CD4-positive, alpha-beta T cell treated with Interferon alpha-2 for 1 hour (primary cell): ENCODE data around the gene SLC22A4.

Source experiments
- DNase-seq, 2 donors: peaks; one replicate each; pipeline ENCODE4 v3.0.0-alpha.2; 2020 to 2022

The SLC22A4 gene

GRCh38 chr5:132344775-132345514 is 50.8 kb downstream of the SLC22A4 start:
- DNase-seq, result no peak

GRCh38 chr5:132353486-132353995 is 59.3 kb downstream of the SLC22A4 start:
- DNase-seq, result no peak

DNA sequence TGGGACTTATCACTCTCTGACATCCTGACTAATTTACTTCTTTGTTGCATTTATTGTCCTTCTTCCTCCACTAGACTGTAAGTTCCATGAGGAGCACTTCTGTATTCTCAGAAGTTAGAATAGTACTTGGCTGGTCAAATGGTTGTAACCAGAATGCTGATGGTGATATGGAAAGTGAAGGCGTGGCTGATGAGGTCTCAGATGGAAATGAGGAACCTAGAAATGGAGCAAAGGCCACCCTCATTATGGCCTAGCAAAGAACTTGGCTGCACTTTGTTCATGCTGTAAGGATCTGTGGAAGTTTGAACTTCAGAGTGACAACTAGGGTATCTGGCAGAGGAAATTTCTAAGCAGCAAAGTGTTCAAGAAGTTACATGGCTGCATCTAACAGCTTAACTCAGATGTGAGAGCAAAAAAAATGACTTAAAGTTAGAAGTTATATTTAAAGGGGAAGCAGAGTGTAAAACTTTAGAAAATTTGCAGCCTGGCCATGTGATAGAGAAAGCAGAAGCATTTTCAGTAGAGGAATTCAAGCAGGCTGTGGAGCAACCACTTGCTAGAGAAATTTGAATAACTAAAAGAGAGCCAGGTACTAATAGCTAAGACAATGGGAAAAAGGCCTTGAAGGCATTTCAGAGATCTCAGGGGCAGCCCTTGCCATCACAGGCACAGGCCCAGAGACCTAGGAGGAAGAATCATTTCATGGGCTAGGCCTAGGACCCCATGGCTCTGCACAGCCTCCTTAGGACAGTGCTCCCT is 60.4 kb downstream of the SLC22A4 start:
- no peak for DNase-seq

DNA sequence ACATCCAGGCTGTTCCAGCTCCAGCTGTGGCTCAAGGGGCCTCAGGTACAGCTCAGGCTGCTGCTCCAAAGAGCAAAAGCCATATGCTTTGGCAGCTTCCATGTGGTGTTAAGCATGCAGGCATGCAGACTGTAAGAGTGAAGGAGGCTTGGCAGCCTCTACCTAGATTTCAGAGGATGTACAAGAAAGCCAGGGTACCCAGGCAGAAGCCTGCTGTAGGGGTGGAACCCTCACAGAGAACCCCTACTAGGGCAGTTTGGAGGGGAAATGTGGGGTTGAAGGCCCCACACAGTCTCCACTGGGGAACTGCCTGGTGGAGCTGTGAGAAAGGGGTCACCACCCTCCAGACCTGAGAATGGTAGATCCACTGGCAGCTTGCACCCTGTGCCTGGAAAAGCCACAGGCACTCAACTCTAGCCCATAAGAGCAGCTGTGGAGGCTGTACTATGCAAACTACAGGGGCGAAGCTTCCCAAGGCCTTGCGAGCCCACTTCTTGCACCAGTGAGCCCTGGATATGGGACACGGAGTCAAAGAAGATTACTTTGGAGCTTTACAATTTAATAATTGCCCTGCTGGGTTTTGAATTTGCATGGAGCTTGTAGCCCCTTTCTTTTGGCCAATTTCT is 61.1 kb downstream of the SLC22A4 start:
- no peak for DNase-seq

GRCh38 chr5:132358775-132359174 is 64.6 kb downstream of the SLC22A4 start:
- no peak for DNase-seq

DNA sequence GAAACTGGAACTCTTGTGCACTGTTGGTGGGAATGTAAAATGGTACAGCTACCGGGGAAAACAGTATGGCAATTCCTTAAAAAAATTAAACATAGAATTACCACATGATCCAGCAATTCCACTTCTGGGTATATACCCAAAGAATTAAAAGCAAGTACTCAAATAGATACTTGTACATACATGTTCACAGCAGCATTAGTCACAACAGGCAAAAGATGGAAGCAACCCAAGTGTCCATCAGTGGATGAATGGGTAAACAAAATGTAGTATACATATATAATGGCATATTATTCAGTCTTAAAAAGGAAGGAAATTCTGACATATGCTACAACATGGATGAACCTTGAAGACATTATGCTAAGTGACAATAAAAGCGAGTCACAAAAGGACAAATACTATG is 67.9 kb downstream of the SLC22A4 start:
- no peak for DNase-seq

- DNase-seq, result no peak
These were observed 69.4 kb downstream of the SLC22A4 start for GRCh38 chr5:132363431-132364112.

GRCh38 chr5:132364319-132364718 is 70.1 kb downstream of the SLC22A4 start:
- peak in 1 of 2 donors; percentile 40 for DNase-seq

DNA sequence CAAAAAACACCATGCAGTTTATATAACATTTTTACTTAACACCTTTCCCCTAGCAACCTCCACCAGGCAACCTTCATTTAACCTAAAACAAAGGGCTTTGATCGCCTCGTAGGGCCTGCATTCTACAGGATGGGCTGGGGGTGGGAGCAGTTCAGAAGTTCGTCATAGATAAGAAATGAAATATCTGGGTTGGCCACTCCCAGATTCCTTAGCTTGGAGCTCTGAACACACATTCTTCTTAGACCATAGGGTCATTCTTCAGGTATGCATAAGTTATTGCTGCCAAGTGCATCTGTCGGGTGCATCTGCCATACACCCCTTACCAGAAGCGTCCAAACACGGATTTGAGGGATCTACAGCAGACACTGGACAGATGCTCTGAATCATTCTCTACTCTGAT is 71.0 kb downstream of the SLC22A4 start:
- DNase-seq, result no peak

GRCh38 chr5:132368186-132368585 is 74.0 kb downstream of the SLC22A4 start:
- no peak for DNase-seq

GRCh38 chr5:132369007-132369473 is 74.8 kb downstream of the SLC22A4 start:
- no peak for DNase-seq

- DNase-seq, result peak; percentile 61 to 73
These were observed 75.4 kb downstream of the SLC22A4 start, which contains the start of gene SLC22A5 for GRCh38 chr5:132369474-132370180. TSS of gene SLC22A5 (plus strand) at chr5:132369710. CDS start at chr5:132369973, 263 bp downstream.

DNA sequence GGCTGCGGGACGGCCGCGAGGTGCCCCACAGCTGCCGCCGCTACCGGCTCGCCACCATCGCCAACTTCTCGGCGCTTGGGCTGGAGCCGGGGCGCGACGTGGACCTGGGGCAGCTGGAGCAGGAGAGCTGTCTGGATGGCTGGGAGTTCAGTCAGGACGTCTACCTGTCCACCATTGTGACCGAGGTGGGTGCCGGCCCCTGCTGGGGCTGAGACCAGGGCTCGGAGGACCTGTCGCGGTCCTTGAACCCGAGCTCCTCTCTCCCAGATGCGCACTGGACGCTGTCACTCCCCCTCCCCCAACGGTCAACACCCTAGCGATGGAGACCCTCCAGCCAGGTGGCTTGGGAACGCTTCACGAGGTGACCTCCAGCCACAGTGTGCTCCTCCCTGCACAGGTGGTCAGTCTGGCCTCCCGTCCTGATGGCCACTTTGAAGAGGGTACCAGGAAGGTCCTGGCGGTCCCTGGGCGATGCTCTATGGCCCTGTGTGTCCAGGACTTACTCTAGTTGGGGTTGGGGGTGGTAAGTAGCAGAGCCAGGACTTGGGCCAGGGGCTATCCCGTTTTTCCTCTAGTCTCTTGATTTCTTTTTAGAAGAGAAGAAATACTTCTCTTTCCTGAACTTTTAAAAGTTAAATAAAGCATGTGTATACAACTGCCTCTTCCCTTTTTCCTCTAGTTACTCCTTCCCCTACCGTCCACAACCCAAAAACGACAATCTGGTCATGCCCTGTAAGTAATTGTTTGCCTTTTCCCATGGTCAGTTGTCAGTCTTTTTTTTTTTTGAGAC is 76.2 kb downstream of the SLC22A4 start:
- DNase-seq, result no peak

DNA sequence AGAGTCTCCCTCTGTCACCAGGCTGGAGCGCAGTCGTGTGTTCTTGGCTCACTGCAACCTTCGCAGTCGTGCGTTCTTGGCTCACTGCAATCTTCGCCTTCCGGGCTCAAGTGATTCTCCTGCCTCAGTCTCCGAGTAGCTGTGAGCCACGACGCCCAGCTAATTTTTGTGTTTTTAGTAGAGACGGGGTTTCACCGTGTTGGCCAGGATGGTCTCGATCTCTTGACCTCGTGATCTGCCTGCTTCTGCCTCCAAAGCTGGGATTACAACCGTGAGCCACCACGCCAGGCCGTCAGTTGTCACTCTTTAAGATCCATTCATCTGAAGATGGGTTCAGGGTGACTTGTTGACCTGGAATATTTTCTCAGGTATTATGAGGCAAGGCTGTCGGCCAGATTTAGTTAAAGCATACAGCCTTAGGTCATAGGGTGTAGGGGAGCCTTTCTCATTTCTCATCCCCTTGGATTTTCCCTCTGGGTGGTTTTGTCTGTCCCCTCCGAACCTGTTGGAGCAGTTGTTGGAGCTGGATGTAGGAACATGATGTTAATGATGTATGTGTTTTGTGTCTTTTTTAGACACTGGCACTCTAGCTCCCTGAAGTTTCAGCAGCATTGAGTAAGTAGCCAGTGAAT is 76.9 kb downstream of the SLC22A4 start:
- DNase-seq, result no peak

- DNase-seq, result no peak
These were observed 77.4 kb downstream of the SLC22A4 start for GRCh38 chr5:132371603-132371994.

GRCh38 chr5:132372127-132372526 is 77.9 kb downstream of the SLC22A4 start:
- DNase-seq, result no peak

GRCh38 chr5:132372542-132372941 is 78.3 kb downstream of the SLC22A4 start:
- DNase-seq, result no peak

DNA sequence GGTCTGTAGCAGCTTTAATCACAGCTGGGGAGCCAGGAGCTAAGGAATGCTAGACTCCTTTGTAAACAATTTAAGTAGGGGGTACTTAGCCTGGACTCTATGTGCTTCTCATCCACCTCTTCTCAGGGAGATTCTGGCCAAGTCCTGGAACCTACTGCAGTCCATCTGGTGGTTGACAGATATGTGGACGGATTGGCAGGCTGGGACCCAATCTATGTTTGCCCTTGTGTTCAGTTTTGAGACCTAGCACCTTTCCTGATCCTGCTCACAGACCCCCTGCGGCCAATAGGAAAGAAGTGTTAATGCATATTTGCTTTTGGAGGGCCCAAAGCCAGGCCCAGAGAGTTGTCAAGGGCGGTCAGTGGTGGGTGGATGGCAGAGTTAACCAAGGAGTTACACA is 81.8 kb downstream of the SLC22A4 start:
- DNase-seq, result no peak

DNA sequence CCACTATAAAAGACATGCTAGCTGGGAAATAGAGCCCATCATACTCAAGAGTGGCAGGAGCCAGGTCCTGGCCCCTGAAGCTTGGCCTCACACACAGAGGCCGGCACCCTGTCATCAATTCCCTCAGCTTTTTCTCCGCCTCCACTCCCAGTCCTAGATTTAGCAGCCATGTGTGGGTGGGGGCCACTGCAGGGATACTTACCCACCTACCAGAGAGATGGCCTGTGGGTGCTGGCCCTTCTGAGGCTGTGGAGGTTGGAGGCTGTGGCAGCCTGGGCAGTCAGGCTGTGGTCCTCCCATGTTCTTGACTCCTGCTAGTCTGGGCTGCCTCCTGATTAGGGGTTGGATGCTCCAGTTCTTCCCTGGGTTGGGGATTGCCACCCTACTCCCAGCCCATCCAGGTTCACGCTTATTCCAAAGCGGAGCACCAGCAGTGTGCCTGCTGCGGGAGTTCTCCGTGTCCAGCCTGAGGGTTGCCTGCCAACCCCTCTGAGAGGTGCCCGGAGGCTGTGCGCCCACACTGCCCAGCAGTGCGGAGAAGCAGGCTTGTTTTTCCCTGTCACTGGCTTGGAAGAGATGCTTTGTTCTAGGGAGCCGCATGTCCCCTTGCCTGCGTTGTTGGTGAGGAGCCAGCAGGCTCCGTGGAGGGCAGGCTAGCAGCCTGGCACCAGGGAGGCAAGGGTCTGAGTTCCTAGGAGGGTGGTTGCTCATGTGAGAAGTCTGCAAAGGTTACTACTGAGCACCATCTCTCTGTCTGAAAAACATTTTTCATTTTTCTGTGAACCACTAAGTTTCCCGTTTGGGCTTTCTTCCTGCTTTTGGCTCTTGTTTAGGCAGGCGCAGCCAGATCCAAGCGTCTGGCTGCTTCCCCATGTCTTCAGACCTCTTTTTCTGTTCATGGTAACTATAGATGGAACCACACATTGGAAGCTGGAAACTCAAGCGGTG is 82.8 kb downstream of the SLC22A4 start:
- no peak for DNase-seq

DNA sequence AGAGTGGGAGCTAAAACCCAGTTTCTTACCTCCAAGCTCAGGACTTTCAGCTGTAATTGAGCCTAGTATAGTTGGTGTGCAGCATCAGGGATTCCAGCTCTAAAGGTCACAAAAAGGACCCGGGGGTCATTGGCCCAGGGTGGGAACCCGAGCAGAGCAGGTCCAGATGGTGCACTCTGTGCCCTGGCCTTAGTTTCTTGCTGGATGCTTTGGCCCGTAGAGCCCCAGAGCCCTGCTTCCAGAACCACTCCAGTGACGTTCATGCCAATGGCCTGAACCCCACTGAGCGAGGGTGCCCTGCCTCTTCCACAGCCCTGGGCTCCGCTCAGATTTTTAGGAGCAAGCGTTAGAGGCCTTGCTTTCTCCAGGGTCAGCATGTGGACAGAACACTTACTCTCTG is 83.5 kb downstream of the SLC22A4 start:
- no peak for DNase-seq
